AG10803 (cell line): Measurements from ENCODE around the gene NDE1.

ENCODE experiments used
- DNase-seq: peaks from one replicate; pipeline ENCODE4 v3.0.0; 2010; ENCODE audit warnings: low read depth
- H3K4me3 ChIP-seq: 2 replicates; pipeline ENCODE4 v1.5.1; 2011; ENCODE audit warnings: mild to moderate bottlenecking, low read length, control low read depth
- CTCF ChIP-seq: conservative IDR thresholded peaks from 2 replicates; pipeline ENCODE4 v1.5.1; 2011; ENCODE audit warnings: mild to moderate bottlenecking, low read length, control low read depth, inconsistent platforms

Gene NDE1

DNA sequence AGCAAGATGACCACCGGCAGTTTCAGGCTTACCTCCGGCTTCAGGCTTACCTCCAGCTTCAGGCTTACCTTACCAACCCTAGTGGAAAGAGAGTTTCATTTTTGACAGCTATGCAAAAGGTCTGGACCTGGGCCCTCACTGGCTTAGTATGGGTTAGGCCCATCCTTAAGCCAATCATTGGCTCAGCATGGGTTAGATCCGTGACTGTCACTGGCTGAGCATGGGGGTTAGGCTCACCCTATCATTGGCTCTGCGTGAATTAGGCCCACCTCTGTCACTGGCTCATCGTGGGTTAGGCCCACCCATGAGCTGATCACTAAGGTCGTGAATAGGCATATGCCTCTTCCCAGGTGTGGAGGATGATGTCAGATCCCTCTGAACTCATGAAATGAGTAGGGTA is 8.1 kb downstream of the NDE1 start:
- TF ChIP-seq CTCF = no peak
- no peak overlapping the region for H3K4me3 ChIP-seq
- no peak for DNase-seq

DNA sequence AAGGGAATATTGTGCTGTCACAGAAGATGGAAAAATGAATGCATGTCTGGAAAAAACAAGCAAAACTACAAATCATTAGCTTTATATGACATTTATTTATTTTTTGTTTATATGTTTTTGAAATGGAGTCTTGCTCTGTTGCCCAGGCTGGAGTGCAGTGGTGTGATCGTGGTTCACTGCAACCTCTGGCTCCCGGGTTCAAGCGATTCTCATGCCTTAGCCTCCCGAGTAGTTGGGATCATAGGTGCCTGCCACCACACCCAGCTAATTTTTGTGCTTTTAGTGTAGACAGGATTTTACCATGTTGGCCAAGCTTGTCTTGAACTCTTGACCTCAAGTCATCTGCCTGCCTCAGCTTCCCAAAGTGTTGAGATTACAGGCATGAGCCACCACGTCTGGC is 8.5 kb downstream of the NDE1 start:
- no peak for TF ChIP-seq CTCF
- DNase-seq = no peak
- H3K4me3 ChIP-seq = no peak overlapping the region

- TF ChIP-seq CTCF = no peak
- no peak for DNase-seq
- H3K4me3 ChIP-seq = no peak overlapping the region
These were observed 10.2 kb downstream of the NDE1 start for GRCh38 chr16:15660203-15660601.

DNA sequence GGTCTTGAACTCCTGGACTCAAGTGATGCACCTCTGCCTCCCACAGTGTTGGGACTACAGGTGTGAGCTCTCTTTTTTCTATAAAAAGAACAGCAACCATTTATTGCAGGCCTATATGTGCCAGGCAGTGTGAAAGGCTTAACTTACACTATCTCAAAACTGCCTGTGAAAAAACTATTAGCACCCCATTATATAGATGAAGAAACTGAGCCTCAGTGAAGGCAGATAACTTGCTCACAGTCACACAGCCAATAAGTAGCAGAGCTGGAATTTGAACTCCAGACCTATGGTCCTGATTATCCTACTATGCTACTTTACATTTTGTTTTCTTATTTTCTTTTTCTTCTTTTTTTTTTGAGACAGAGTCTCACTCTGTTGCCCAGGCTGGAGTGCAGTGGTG is 15.1 kb downstream of the NDE1 start:
- H3K4me3 ChIP-seq = no peak overlapping the region
- TF ChIP-seq CTCF = no peak
- no peak for DNase-seq

GRCh38 chr16:15667091-15667742 is 17.2 kb downstream of the NDE1 start:
- TF ChIP-seq CTCF = no peak
- DNase-seq = no peak
- no peak overlapping the region for H3K4me3 ChIP-seq

DNA sequence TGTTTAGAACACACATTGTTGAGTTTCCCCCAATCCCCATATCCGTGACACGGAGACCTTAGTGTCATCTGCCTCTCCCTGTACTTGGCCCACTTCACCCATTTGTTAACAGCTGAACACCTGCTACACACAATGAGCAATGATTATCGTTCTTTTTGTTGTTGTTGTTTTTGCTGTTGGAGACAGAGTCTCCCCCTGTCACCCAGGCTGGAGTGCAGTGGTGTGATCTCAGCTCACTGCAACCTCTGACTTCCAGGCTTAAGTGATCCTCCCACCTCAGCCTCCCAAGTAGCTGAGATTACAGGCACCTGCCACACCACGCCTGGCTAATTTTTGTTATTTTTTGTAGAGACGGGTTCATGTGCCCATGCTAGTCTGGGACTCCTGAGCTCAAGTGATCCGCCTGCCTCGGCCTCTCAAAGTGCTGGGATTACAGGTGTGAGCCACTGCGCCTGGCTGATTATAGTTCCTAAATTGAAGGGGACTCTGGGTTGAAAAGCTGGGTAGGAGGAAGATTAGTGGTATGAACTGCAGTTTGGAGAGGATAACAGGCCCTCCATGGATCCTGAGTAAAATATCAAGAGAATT is 21.6 kb downstream of the NDE1 start:
- no peak for DNase-seq
- no peak for TF ChIP-seq CTCF
- no peak overlapping the region for H3K4me3 ChIP-seq

GRCh38 chr16:15672127-15672513 is 22.1 kb downstream of the NDE1 start:
- DNase-seq = peak; percentile 11

More at GRCh38 chr16:15672127-15672513, 22.1 kb downstream of the NDE1 start:
- peak overlapping the region; percentile 24; the same call in 1 of the 2 replicates for H3K4me3 ChIP-seq
